H1 (cell line): ENCODE measurements around the gene S100A4. TPM values are rescaled to one million over a fixed set of nuclear protein-coding genes. Genes with fewer than 3 reads are reported as not detected.

ENCODE experiments used
- BRCA1 ChIP-seq: IDR thresholded peaks from 2 replicates; pipeline ENCODE4 v1.6.1; 2012; ENCODE audit warnings: low read depth, low read length, improper control_type of control experiment
- CBX5 ChIP-seq: fragments of 300-800, 300-1000 bp; sonication (generic); IDR thresholded peaks from 2 replicates; pipeline ENCODE4 v1.7.1; 2016; ENCODE audit warnings: antibody characterized with exemption, low read length, low read depth
- CHD7 ChIP-seq: fragments of 300-600 bp; sonication (generic); IDR thresholded peaks from 2 replicates; pipeline ENCODE4 v1.7.1; 2012; ENCODE audit warnings: low read length, moderate library complexity, mild to moderate bottlenecking, inconsistent platforms; ENCODE audit not compliant: insufficient replicate concordance
- HDAC6 ChIP-seq: IDR thresholded peaks from one replicate; pipeline ENCODE4 v1.7.1; 2012; ENCODE audit warnings: low read depth, mild to moderate bottlenecking, inconsistent platforms, low read length, moderate library complexity
- KDM1A ChIP-seq: fragments of 200-600, 300-600 bp; sonication (generic); IDR thresholded peaks from 2 replicates; pipeline ENCODE4 v1.7.1; 2016; ENCODE audit warnings: mild to moderate bottlenecking, low read length, borderline replicate concordance
- KDM5A ChIP-seq: fragments of 200-600 bp; IDR thresholded peaks from 2 replicates; pipeline ENCODE4 v1.7.1; 2012; ENCODE audit warnings: mild to moderate bottlenecking, low read length, inconsistent platforms, mixed read lengths
- TBP ChIP-seq: IDR thresholded peaks from 2 replicates; pipeline ENCODE4 v1.6.1; 2011; ENCODE audit warnings: low read depth, low read length, improper control_type of control experiment
- polyA plus RNA-seq, 7 experiments: library from polyadenylated mRNA; depleted of rRNA in 3 of 7; stranded (reverse) in 5 of 7; unstranded in 2 of 7; fragments of >200 nt in 5 of 7; fragments of 200-250 nt in 2 of 7; gene quantifications; 1 replicate in 5 of 7; 2 replicates in 1 of 7; 4 replicates in 1 of 7; pipeline versions ENCODE4 v1.2.1 to v1.2.3, GENCODE V29; 2011 to 2013; ENCODE audit warnings: missing spikeins in 2 of 7, mixed read lengths in 2 of 7
- total RNA-seq: library from RNA; stranded (reverse); fragmentation: NEBNext Ultra II Directional; extraction: Animal tissue kit (Norgen Biotek cat#: 25700); gene quantifications from 2 replicates; pipeline ENCODE4 v1.2.1, GENCODE V29; 2021

Gene S100A4
- total and polyA plus RNA-seq, 2 of the 8 experiments (the other 6 are each of a cell fraction or from before 2014, with no cell fraction given): 36.3 to 85.4 TPM

- TF ChIP-seq CHD7: no peak
- no peak for TF ChIP-seq HDAC6
- TF ChIP-seq BRCA1: no peak
- TF ChIP-seq TBP: peak; percentile 73
- TF ChIP-seq KDM5A: no peak
- no peak for TF ChIP-seq CBX5
- no peak for TF ChIP-seq KDM1A
- TF ChIP-seq, all 59 proteins: peak for 25
These were observed 22.9 kb upstream of the S100A4 start (continued) for GRCh38 chr1:153568367-153569099.
